GM21786 (cell line): ENCODE measurements around the gene PDE9A.
A peak's percentile ranks its signal among the peaks of the same experiment; 100 is the strongest.

ENCODE experiments used
- ATAC-seq: cut with Tn5 transposase; IDR thresholded peaks from one replicate; pipeline ENCODE4 v1.9.1; 2021; ENCODE audit not compliant: unreplicated experiment

PDE9A gene

DNA sequence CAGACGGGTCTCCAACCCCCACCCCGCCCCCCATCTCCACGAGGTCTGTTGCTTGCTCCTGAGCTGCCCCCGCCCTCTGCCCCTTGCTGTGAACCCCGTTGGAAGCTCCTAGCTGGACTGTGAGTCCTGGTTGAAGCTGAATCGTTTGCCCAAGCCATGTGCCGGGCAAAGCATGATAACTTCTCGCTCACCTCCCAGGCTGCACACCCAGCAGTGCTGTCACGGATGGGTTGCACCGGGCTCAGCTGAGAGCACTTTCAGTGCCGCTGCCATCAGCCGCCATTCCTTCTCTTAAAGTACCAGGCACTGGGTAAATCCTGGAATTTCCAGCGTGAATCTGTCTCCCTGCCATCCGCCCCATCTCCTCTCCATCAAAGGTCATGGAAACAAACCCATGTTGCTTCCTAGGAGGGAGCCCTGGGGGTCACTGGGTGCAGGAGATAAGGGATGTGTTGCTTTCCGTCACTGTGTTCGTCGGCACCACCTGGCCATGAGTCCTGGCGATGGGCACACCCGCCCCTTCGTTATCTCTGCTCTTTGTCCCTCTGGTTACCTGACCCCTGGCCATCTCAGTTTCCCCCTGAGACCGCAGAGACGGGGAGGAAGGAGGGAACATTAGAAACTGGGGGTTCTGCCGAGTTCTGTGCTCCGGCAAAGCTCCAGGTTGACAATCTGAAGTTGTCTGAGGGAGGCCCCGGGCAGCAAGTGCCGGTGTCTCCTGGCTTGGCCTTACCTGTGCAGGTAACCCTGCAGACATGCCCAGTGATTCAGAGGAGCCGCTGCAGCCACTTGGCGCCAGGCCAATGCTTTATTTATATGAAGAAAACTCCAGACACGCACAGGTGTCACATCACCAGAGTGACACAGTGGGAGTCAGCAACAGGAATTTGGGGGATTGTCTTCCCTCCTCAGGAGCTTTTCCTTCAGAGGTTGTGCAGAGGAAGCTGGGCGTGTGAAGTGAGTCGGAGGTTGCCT is 2.7 kb downstream of the PDE9A start:
- no peak for ATAC-seq

DNA sequence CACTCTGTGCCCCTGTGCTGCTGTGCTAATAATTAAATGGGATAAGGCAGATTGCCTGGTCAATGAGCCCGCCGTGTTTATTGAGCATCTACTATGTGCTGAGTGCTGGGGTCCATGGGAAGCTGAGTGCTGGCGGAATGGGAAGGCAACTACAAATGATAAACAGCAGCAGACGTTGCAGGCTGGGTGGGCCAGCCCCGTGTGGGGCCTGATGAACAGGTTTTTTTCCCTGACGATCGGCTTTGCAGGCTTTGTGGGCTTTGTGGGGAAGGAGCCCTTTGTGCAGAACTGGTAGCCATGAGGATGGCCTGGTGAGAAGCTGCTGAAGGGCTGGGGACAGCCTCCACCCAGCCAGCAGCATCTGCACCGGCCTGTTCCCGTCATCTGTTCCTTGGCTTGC is 3.5 kb downstream of the PDE9A start:
- no peak for ATAC-seq

DNA sequence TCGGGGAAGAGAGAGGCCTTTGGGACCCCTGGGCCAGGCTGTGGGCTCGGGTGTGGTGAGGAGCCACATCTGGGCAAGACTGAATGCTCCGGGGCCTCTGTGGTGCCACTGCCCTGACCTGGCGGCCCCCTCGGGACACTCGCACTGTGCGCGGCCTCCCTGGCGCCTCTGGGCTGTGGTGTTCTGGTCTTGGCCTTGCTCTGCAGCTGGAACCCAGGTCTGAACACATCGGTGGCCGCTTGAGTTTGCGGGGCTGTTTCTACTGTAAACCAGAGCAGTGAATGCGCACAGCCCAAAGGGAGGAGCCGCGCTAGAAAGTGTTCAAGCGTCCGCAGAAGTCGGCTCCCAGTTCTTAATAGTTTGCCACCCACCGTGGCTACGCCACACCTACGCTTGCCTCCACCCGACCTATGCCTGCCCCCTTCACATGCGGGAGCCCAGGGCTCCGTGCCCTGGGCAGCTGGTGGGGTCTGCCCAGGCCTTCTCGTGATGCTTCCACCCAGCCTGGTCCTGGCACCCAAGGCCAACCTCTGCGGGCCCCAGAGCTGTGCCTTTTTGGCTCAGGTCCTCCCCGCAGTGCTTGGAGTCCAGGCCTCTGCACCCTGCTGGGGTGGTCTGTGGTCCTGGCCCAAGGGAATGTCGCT is 4.4 kb downstream of the PDE9A start:
- no peak for ATAC-seq

DNA sequence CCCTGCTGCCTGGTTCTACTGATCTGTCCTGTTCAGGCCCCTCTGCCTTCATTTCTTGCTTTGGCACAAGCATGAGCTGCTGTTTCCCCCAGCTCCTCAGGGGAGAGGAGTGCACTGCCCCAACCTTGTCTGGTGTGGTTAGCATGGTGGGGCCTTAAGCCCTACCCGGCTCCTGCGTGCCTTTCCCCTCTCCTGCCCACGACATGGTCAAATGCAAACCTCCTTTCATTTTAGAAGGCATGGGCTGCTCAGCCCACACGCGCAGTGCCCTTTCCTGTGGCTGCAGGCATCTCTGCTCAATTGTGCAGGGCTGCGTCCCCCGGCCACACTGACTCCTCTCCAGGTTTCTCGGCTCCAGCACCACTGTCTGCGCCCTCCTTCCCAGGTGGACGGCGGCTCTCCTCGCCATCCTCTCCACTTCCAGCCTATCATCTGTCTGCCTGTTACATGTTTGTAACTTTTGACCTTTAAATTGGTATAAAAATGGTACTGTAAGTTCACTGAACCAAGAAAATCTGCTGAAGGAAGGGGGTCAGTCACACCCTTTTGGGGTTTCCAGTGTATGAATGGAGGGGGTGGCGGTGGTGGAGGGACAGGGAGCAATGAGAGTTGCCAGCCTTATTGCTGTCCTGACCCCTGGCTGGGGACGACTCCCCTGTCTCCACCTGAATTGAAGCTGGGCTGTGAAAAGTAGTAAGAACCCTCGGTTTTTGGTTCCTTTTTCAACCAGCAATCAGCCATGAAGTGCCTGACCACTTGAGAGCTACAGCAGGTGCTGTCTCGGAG is 5.1 kb downstream of the PDE9A start:
- no peak for ATAC-seq

DNA sequence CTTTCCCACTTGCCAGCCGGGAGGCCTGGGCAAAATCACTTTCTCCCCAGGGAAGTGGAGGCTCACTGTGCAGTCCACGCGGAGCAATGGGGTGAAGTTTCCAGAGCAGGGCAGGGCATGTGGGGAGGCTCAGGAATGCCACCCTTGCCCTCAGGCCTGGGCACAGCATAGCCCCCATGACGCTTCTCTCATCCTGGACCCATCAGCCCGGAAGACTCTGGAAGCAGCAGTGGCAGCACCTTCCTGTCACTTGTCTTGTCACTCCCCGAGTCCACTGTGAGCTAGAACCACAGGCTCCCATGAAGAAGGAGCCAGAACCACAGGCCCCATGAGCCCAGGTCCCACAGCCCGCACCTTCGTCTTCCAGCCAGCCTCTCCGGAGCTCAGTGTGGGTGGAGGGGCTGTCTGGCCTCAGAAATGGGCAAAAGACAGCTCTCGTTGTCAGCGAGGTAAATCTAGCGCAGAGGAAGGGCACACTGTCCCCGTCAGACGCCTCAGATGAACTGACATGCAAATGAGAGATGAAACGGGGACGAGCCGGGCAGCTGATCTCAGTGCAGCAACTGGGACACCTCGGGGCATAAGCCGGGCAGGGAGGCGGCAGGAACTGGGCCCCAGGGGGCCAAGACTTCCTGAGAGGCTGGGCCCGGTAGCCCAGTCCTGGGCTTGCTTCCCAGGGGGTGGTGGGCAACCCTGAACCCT is 6.1 kb downstream of the PDE9A start:
- peak; percentile 43 for ATAC-seq

DNA sequence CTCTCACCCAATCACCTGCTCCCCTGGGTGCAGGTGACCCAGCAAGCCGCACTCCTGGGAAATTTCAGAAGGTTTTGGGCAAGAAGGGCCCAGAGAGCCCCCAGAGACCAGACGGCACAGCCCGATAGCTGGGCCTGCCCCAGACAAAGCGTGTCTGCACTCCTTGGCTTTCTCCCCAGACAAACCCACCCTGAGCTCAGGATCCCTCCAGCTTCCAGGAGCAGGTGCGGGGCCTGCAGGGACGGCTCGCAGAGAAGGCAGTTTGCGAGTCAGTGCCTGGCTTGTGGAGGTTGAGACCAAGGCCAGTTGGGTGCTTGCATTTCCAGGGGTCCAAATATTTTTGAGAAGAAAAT is 6.7 kb downstream of the PDE9A start:
- no peak for ATAC-seq

DNA sequence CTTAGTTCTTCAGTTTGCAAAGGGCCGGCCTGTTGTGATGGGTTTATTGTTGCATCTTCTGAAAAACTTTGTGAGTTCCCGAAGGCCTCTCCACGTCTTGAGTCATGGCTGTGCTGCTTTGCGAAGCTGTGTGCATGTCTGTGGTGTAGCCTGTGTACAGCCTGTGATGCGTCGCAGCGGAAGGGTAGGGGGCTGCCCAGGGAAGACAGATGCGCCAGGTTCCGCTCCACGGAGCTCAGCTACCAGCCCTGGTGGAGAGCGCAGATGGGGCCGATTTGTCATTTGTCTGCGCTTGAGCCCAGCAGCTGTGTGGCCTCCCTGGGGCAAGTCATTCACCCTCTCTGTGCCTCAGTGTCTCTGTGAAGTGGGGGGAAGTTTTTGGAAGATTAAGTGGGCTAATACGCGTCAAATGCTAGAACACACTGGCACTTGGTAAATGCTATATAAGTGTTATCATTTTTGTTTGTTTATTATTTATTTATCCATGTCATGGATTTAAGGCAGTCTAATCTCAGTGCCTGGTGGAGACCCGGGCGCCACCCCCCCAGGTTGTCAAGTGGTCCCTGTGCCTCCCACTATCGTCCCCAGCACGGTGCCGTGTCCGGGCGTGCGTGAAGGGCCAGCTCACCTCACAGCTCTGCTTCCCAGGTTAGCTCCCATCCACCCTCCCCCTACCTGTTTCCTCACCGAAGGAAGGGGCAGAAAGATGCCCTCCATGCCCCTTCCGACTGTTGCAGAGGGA is 8.4 kb downstream of the PDE9A start:
- no peak for ATAC-seq

DNA sequence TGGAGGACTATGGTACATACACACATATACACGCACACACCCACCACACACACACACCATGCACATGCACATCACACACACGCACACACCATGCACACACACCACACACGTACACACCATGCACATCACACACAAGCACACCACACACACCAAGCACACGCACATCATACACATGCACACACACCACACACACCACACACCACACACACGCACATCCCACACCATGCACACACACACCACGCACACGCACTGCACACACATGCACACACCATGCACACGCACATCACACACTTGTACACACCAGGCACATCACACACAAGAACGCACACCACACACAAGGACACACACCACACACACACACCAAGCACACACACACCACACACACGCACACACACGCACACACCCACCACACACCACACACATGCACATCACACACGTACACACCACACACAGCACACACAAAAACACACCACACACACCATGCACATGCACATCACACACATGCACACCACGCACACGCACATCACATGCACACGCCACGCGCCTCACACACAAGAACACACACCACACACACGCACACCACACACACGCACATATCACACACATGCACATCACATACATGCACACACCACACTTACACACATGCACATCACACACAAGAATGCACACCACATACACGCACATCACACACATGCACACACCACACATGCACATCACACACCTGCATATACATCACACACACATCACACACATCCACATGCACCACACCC is 9.2 kb downstream of the PDE9A start:
- no peak for ATAC-seq

DNA sequence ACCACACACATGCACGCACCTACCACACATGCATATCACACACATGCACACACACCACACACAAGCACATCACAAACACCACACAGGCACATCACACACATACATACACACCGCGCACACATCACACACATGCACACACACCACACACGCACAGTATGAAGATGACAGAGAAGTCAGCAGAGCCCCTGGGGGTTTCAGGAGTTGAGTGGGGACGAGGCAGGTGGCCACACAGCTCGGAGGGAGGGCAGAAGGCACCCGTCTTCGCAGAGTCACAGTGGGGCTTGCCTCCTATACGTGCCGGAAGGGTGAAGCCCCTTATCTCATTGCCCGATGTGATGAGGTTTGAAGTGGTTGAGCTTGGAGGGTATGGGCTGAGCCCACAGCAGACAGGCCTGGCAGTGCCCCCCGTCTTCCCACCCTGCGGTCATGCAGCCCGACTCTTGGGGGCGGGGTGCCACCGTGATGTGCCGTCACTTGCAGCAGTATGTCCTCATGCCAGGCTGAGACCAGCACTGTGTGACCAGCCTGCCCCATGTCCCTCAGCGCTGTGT is 9.9 kb downstream of the PDE9A start:
- no peak for ATAC-seq

DNA sequence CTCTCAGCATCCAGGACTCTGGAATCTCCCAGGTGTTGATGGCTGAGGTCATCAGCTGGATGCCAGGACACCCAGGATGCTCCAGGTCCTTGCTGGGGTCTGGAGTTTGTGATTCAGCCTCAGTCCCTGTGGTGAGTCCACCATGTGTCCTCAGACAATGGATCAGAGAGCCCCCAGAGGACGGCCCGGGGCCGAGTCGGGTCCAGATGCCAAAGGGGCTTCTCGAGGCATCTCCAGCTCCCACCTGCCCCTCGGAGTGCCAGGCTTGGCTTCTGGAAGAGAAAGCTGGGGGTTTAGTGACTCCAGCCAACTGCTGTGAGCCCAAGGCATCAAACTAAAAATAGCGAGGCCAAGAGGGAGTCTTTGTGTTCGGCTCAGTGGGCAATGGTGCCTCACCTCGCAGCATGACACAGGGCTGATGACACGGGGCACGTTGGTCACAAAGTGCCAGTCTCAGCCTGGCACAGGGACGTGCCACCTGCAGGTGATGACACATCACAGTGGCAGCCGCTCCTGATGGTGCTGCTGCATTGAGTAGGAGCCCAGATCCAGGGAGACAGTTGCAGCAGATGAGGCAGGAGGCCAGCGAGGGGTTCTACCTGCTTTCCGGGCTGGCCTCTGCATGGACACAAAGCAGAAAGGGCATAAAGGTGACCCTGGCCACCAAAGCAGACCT is 10.6 kb downstream of the PDE9A start:
- ATAC-seq, result no peak

DNA sequence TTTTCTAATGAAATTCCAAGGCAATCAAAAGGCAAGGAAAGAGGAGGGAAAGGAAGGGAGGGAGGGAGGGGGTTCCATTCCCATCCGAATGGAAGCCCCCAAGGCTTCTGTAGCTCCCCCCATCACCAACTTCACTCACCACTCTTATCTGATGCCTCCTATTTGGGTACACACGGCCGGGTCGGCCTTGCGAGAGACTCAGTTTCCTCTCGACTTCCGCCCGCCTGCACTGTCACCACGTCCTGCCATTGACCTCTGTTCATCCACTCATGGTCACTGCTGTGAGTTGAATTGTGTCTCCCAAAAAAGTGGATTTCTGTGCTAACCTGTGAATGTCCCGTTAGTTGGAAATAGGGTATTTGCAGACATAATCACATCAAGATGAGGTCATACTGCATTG is 11.2 kb downstream of the PDE9A start:
- ATAC-seq, result no peak

DNA sequence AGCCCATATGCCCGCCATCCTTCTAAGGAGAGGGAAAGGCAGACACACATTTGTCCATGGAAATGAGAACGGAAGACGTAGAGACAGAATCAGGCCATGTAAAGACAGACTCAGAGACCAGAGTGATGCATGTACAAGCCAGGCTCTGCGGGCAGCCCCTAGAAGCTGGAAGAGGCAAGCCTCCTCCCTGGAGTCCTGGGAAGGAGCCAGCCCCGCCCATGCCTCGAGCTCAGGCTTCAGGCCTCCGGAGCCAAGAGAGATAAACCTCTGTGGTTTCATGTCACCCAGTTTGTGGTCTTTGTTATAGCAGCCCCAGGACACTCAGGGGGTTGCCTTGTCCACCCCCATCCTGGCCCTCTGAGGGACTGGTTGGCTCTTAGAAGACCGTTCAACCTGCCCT is 11.6 kb downstream of the PDE9A start:
- ATAC-seq, result no peak

DNA sequence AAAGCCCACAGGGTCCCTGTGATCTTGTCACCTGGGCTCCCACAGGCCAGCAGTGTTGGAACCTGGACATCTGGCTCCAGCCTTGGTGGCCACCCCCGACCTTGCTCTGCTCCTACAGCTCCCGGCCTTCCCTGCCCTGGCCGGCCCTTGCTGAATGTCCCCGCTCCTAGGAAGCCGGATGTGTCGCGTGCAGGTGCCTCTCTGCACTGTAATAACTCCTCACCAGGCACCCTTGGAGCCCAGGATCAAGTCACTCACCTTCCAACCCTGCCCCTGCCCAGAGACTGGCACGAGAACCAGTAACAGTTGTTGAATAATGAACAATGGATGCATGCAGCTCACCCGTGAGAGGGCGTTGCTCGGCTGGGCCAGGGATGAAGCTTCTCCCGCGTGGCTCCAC is 12.1 kb downstream of the PDE9A start:
- ATAC-seq, result no peak

DNA sequence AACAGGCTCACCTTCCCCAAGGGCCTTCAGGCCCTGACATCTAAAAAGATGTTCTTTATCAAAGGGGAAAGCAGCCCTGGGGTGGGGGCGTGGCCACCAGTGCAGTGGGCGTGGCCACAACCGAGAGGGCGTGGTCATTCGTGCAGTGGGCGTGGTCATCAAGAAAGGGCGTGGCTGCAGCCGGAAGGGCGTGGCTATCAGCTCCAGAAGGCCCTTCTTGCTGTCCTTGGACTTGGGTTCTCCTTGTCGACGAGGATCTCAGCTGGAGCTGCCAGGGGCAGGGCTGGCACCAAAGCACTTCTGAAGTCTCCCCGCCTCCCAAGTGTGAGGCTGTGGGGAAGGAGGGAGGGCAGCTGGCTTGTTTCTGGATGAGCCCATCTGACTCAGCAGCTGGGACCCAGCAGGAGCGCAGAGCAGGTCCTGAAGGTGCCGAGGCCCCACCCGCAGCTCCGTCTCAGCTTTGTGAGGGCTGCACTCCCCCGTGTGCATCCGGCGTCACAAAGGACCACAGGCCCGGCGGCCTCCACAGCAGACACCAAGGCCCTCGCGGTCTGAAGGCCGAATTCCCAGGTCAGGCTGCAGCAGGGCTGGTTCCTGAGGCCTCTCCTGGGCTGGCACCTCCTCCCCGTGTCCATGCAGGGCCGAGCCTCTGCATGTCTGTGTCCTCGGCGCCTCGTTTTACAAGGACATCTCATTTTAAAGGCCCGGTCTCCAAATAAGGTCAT is 12.8 kb downstream of the PDE9A start:
- no peak for ATAC-seq

DNA sequence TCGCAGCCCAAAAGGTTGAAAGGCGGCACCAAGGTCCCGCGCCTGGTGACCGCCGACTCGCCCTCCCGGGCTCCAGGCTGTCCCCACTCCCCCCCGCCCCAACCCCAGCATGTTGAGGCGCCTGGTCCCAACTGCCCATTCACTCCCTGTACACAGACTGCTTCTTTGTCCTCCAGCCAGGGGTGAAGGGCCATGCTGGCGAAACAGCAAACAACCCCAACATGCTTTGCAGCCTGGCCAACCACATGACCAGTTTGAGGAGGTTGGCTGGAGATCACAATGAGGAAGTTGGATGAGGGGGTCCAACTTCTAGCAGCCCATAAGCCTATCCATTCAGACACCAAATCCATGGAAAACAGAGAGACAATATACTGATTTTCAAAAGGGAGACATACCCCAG is 13.5 kb downstream of the PDE9A start:
- ATAC-seq, result no peak

DNA sequence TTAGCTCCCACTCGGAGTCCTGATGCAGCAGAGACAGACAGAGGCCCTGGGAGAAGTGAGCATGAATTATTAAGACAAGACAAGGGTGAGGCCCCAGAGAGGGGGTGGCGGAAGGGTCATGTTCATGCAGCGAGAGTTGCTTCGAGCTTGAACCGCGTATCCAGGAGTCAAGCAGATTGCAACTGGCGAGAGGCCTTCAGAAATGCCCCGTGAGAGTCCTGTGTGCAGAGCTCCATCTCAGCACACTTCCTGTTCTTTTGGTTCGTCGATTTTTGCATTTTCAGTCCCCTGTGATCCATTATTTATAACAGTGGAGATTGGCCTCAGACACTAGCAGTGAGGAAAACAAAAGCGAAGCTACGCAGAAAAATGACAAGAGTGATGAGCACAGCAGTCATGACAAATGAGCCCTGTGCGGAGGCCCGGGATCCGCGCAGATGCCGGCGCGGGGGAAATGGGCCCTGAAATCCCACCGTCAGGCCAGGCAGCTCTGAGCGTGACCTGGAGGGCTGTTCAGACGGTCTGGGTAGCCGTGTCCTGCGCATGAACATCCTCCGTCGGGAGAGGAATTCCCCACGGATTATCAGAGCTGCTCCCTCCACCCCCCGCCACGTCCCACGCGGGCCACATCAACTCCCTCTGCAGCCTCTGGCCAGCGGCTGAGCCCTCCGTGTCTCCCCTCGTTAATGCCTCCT is 15.0 kb downstream of the PDE9A start:
- no peak for ATAC-seq

DNA sequence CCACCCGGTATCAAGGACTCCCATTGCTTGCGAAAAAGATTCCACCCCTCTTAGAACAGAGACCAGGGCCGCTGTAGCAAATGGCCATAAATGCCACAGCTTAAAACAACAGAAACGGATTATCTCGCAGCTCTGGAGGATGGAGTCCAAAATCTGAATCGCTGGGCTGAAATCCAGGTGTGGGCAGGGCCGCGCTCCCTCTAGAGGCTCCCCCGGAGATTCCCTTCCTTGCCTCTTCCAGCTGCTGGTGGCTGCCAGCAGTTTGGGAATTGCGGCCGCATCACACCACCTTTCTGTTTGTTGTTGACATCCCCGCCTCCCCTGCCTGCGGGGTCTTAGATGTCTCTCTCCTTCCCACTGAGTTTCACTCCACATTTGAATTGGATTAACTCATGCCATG is 15.6 kb downstream of the PDE9A start:
- no peak for ATAC-seq
